ENCODE measurements around the gene CD22. TPM values are rescaled to one million over a fixed set of nuclear protein-coding genes. Genes with fewer than 3 reads are reported as not detected.
"Not testable (repeated sequence)": the region's sequence is repeated elsewhere in the genome, so short reads cannot be mapped to it uniquely, and the experiment has no call there.

The CD22 gene
- total RNA-seq, 1 donor from 2014 or later = 4.7 TPM

DNA sequence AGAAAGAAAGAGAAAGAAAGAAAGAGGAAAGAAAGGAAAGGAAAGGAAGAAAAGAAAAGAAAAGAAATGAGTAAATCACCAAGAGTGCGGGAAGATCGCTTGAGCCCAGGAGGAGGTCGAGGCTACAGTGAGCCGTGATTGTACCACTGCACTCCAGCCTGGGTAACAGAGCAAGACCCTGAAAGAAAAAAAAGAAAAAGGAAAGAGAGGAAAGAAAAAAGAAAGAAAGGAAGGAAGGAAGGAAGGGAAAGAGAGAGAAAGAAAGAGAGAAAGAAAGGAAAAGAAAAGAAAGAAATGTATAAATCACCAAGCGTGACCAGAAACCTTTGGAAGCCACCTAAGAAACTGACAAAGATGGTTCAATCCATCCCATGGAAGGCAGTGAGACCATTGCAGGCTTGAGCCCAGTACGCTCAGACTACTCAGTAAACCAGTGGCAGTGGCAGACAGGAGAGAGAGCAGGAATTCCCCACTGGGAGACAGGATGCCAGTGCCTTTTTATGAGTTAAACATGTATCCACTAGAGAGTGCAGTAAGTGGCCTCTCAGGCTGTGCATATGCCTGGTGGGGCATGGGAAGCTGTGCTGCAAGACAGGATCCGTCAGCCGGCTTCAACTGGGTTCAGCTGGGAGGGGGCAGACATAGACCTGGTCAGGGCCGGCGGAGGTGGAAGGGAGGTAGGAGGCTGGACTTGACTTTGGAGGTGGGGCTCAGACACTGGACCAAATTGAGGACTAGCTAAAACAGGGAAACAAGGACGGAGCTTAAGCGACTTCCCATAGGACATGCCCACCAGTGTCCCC, 46.7 kb downstream of the CD22 start:
- no peak overlapping the region for H3K27ac ChIP-seq (ENCODE audit: low read depth, low read length)
- H3K27me3 ChIP-seq (ENCODE audit: control insufficient read depth in 3 of 3, insufficient read depth in 3 of 3, low read length in 3 of 3) = peaks cover 2 to 8% (median 6%) of the 10 kb centered on the region in 3 donors
- H3K4me1 ChIP-seq (ENCODE audit: control insufficient read depth in 3 of 3, insufficient read depth in 3 of 3, low read length in 3 of 3) = peaks cover 0 to 3% (median 0%) of the 10 kb centered on the region in 3 donors
- H3K9me3 ChIP-seq (ENCODE audit: control insufficient read depth in 3 of 3, low read length in 3 of 3) = no peaks in the 10 kb centered on the region
- no peaks in the 10 kb centered on the region for H3K36me3 ChIP-seq (ENCODE audit: control insufficient read depth in 3 of 3, insufficient read depth in 3 of 3, low read length in 3 of 3)
- no peak overlapping the region for H3K4me3 ChIP-seq (ENCODE audit: low read length in 3 of 3)
- no peak overlapping the region for H3K9ac ChIP-seq (ENCODE audit: low read depth in 1 of 3, low read length in 3 of 3)

DNA sequence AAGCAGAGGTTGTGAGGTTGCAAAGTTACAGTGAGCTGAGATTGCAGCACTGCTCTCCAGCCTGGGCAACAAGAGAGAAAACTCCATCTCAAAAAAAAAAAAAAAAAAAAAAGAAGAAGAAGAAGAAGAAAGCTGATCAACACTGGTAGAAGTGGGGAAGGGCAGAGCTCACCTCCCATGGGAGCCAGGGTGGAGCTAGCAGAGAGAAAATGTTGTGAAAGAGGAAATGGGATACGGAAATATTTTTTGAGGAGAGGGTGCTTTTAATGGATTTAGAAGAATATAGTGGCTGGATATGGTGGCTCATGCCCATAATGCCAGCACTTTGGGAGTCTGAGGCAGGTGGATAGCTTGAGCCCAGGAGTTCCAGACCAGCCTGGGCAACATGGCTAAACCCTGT, 48.7 kb downstream of the CD22 start:
- no peaks in the 10 kb centered on the region for H3K9me3 ChIP-seq (ENCODE audit: control insufficient read depth in 3 of 3, low read length in 3 of 3)

DNA sequence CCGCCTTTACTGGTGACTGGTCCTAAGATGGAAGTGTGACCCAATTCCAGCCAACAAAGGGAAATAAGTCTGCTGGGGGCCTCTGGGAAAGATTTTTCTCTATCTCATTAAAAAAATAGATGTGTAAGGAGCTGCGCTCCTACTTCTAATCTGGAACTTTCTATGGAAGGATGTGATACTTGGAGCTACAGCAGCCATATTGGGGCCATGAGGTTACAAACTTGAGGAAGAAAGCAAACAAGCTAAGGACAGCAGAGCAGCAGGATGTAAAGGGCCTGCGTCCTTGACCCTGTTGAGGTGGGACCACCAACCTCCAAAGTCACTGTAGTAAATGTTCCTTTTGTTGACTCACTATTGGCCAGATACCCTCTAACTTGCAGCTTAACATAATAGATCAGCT, 49.4 kb downstream of the CD22 start:
- H3K4me3 ChIP-seq (ENCODE audit: low read length in 3 of 3) = no peak overlapping the region
- H3K36me3 ChIP-seq (ENCODE audit: control insufficient read depth in 3 of 3, insufficient read depth in 3 of 3, low read length in 3 of 3) = no peaks in the 10 kb centered on the region
- H3K9me3 ChIP-seq (ENCODE audit: control insufficient read depth in 3 of 3, low read length in 3 of 3) = no peaks in the 10 kb centered on the region
- no peak overlapping the region for H3K27ac ChIP-seq (ENCODE audit: low read depth, low read length)
- no peak overlapping the region for H3K9ac ChIP-seq (ENCODE audit: low read depth in 1 of 3, low read length in 3 of 3)
- H3K4me1 ChIP-seq (ENCODE audit: control insufficient read depth in 3 of 3, insufficient read depth in 3 of 3, low read length in 3 of 3) = peaks cover 0 to 3% (median 0%) of the 10 kb centered on the region in 3 donors
- peaks cover 4 to 11% (median 7%) of the 10 kb centered on the region in 3 donors for H3K27me3 ChIP-seq (ENCODE audit: control insufficient read depth in 3 of 3, insufficient read depth in 3 of 3, low read length in 3 of 3)

More for the DNA sequence above, 48.7 kb downstream of the CD22 start:
- Histone ChIP-seq H3K36me3 (ENCODE audit: control insufficient read depth in 3 of 3, insufficient read depth in 3 of 3, low read length in 3 of 3) (no peaks in the 10 kb centered on the region), H3K4me3 (ENCODE audit: low read length in 3 of 3) (no peak overlapping the region), H3K4me1 (ENCODE audit: control insufficient read depth in 3 of 3, insufficient read depth in 3 of 3, low read length in 3 of 3) (peaks cover 0 to 3% (median 0%) of the 10 kb centered on the region in 3 donors), H3K27me3 (ENCODE audit: control insufficient read depth in 3 of 3, insufficient read depth in 3 of 3, low read length in 3 of 3) (peaks cover 6 to 8% (median 7%) of the 10 kb centered on the region in 3 donors), H3K9ac (ENCODE audit: low read depth in 1 of 3, low read length in 3 of 3) (no peak overlapping the region), H3K27ac (ENCODE audit: low read depth, low read length) (peak overlapping the region; percentile 19)

DNA sequence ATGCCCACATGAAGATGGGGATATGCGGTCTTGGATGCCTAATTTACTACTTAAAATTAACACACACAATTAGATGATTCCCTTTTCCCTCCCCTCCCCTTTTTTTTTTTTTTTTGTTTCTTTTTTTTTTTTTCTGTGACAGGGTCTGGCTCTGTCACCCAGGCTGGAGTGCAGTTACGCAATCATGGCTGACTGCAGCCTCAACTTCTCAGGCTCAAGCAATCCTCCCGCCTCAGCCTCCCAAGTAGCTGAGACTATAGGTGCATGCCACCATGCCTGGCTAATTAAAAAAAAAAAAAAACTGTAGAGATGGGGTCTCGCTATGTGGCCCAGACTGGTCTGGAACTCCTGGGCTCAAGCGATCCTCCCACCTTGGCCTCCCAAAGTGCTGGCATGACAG, 50.6 kb downstream of the CD22 start:
- H3K36me3 ChIP-seq (ENCODE audit: control insufficient read depth in 3 of 3, insufficient read depth in 3 of 3, low read length in 3 of 3) = not testable (repeated sequence)

DNA sequence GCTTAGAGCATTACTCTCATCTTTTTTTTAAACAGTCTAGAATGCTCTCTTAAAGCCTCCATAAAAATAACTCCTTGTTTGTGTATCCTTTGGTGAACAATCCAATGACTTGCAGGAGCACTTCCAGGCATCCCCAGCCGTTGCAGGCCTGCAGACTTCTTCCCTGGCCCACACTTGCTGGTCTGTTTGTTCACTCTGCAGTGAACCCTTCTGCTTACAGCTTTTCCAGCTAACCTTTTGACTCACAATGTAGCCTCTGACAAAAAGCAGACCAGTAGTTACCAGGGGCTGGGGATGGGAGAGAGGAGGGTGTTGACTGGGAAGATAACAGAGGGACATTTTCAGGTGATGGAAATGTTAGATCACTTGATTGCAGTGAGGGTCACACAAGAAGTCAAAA, 51.0 kb downstream of the CD22 start:
- Histone ChIP-seq H3K9me3 (ENCODE audit: control insufficient read depth in 3 of 3, low read length in 3 of 3) (no peaks in the 10 kb centered on the region), H3K9ac (ENCODE audit: low read depth in 1 of 3, low read length in 3 of 3) (no peak overlapping the region), H3K4me1 (ENCODE audit: control insufficient read depth in 3 of 3, insufficient read depth in 3 of 3, low read length in 3 of 3) (peaks cover 0 to 3% (median 0%) of the 10 kb centered on the region in 3 donors), H3K27me3 (ENCODE audit: control insufficient read depth in 3 of 3, insufficient read depth in 3 of 3, low read length in 3 of 3) (peaks cover 0 to 11% (median 7%) of the 10 kb centered on the region in 3 donors), H3K36me3 (ENCODE audit: control insufficient read depth in 3 of 3, insufficient read depth in 3 of 3, low read length in 3 of 3) (no peaks in the 10 kb centered on the region), H3K27ac (ENCODE audit: low read depth, low read length) (peak overlapping the region; percentile 5), H3K4me3 (ENCODE audit: low read length in 3 of 3) (no peak overlapping the region)

More for the DNA sequence above, 50.6 kb downstream of the CD22 start:
- not testable (repeated sequence) for H3K9me3 ChIP-seq (ENCODE audit: control insufficient read depth in 3 of 3, low read length in 3 of 3); H3K9ac ChIP-seq (ENCODE audit: low read depth in 1 of 3, low read length in 3 of 3); H3K4me1 ChIP-seq (ENCODE audit: control insufficient read depth in 3 of 3, insufficient read depth in 3 of 3, low read length in 3 of 3); H3K27ac ChIP-seq (ENCODE audit: low read depth, low read length); H3K4me3 ChIP-seq (ENCODE audit: low read length in 3 of 3)
- H3K27me3 ChIP-seq (ENCODE audit: control insufficient read depth in 3 of 3, insufficient read depth in 3 of 3, low read length in 3 of 3) = peaks cover under 1 to 11% (median 7%) of the 10 kb centered on the region in 3 donors

DNA sequence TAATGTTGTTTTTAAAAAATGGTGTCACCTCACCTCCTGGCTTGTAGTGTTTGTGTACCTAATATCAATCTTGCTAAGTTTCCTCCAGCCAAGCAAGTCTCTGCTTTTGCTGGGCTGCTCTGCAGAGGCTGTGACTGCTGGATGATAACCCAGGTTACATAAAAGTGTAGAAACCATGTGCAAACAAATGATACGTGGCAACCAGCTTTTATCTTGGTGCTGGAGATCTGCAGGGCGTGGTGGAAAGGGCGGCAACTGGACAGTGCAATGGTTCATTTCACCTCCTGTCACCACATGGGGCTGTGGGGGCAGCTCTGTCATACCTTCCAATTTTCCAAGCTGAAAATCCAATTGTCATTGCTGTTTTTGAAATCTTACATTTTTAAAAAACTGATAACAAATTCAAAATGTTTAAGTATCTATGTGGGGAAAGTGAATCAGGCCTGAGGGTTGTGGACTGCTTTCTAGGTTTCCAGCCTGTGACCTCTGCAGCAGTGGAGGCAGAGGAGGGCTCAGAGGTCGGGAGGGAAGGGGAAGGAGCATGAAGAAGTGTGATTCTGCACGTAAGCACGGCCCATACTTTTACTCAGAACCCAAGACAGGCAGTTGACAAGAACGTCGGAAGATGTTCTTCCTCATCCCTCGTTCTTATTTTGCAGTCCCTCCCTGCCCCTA, 51.6 kb downstream of the CD22 start:
- no peaks in the 10 kb centered on the region for H3K36me3 ChIP-seq (ENCODE audit: control insufficient read depth in 3 of 3, insufficient read depth in 3 of 3, low read length in 3 of 3)

DNA sequence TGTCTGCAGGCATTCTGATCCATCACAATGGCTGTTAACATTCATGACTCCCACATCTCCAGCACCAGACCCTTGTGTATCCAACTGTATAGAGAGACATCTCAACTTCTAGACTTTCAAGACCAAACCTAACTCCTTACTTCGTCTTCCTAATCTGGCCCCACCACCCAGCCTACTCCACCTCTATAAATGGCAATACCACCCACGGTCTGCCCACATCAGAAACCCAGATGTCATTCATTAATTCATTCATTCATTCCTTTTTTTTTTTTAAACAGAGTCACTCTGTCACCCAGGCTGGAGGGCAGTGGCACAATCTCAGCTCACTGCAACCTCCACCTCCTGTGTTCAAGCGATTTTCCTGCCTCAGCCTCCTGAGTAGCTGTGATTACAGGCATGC, 52.3 kb downstream of the CD22 start:
- no peaks in the 10 kb centered on the region for H3K36me3 ChIP-seq (ENCODE audit: control insufficient read depth in 3 of 3, insufficient read depth in 3 of 3, low read length in 3 of 3)
- H3K27me3 ChIP-seq (ENCODE audit: control insufficient read depth in 3 of 3, insufficient read depth in 3 of 3, low read length in 3 of 3) = peaks cover 0 to 5% (median 5%) of the 10 kb centered on the region in 3 donors

More for the DNA sequence above, 51.6 kb downstream of the CD22 start:
- Histone ChIP-seq H3K4me1 (ENCODE audit: control insufficient read depth in 3 of 3, insufficient read depth in 3 of 3, low read length in 3 of 3) (peaks cover 0 to 3% (median 0%) of the 10 kb centered on the region in 3 donors), H3K9me3 (ENCODE audit: control insufficient read depth in 3 of 3, low read length in 3 of 3) (no peaks in the 10 kb centered on the region), H3K9ac (ENCODE audit: low read depth in 1 of 3, low read length in 3 of 3) (no peak overlapping the region), H3K27me3 (ENCODE audit: control insufficient read depth in 3 of 3, insufficient read depth in 3 of 3, low read length in 3 of 3) (peaks cover 0 to 11% (median 7%) of the 10 kb centered on the region in 3 donors), H3K27ac (ENCODE audit: low read depth, low read length) (peak overlapping the region; percentile 5), H3K4me3 (ENCODE audit: low read length in 3 of 3) (no peak overlapping the region)

DNA sequence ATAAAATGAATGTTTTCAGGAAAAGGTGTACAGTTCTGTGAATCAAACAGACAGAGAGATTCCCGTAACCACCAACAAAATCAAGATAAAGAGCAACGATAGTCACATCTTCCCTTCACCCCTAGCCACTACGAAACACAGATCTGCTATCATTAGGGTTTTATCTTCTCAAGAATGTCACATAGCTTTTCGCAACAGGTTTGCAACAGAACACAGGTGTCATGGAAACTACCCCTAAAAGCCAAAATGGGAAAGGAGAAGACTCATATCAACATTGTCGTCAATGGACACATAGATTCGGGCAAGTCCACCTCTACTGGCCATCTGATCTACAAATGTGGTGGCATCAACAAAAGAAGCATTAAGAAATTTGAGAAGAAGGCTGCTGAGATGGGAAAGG, 52.9 kb downstream of the CD22 start:
- Histone ChIP-seq H3K27me3 (ENCODE audit: control insufficient read depth in 3 of 3, insufficient read depth in 3 of 3, low read length in 3 of 3) (peaks cover 0 to 5% (median 3%) of the 10 kb centered on the region in 3 donors), H3K4me1 (ENCODE audit: control insufficient read depth in 3 of 3, insufficient read depth in 3 of 3, low read length in 3 of 3) (peaks cover 0 to 3% (median 0%) of the 10 kb centered on the region in 3 donors), H3K36me3 (ENCODE audit: control insufficient read depth in 3 of 3, insufficient read depth in 3 of 3, low read length in 3 of 3) (no peaks in the 10 kb centered on the region), H3K27ac (ENCODE audit: low read depth, low read length) (no peak overlapping the region), H3K9ac (ENCODE audit: low read depth in 1 of 3, low read length in 3 of 3) (no peak overlapping the region), H3K4me3 (ENCODE audit: low read length in 3 of 3) (no peak overlapping the region), H3K9me3 (ENCODE audit: control insufficient read depth in 3 of 3, low read length in 3 of 3) (no peaks in the 10 kb centered on the region)

More for the DNA sequence above, 52.3 kb downstream of the CD22 start:
- no peaks in the 10 kb centered on the region for H3K9me3 ChIP-seq (ENCODE audit: control insufficient read depth in 3 of 3, low read length in 3 of 3)
- H3K4me1 ChIP-seq (ENCODE audit: control insufficient read depth in 3 of 3, insufficient read depth in 3 of 3, low read length in 3 of 3) = peaks cover 0 to 3% (median 0%) of the 10 kb centered on the region in 3 donors
- H3K4me3 ChIP-seq (ENCODE audit: low read length in 3 of 3) = no peak overlapping the region
- no peak overlapping the region for H3K9ac ChIP-seq (ENCODE audit: low read depth in 1 of 3, low read length in 3 of 3)
- peak overlapping the region; percentile 36 for H3K27ac ChIP-seq (ENCODE audit: low read depth, low read length)

DNA sequence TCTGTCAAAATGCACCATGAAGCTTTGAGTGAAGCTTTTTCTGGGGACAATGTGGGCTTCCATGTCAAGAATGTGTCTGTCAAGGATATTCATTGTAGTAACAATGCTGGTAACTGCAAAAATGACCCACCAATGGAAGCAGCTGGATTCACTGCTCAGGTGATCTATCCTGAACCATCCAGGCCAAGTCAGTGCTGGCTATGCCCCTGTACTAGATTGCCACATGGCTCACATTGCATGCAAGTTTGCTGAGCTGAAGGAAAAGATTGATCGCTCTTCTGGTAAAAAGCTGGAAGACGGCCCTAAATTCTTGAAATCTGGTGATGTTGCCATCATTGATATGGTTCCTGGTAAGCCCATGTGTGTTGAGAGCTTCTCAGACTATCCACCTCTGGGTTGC, 54.5 kb downstream of the CD22 start:
- Histone ChIP-seq H3K9me3 (ENCODE audit: control insufficient read depth in 3 of 3, low read length in 3 of 3) (no peaks in the 10 kb centered on the region), H3K36me3 (ENCODE audit: control insufficient read depth in 3 of 3, insufficient read depth in 3 of 3, low read length in 3 of 3) (no peaks in the 10 kb centered on the region), H3K27ac (ENCODE audit: low read depth, low read length) (no peak overlapping the region), H3K4me1 (ENCODE audit: control insufficient read depth in 3 of 3, insufficient read depth in 3 of 3, low read length in 3 of 3) (peaks cover 0 to 3% (median 0%) of the 10 kb centered on the region in 3 donors), H3K4me3 (ENCODE audit: low read length in 3 of 3) (no peak overlapping the region), H3K9ac (ENCODE audit: low read depth in 1 of 3, low read length in 3 of 3) (no peak overlapping the region), H3K27me3 (ENCODE audit: control insufficient read depth in 3 of 3, insufficient read depth in 3 of 3, low read length in 3 of 3) (peaks cover 0 to 5% (median 3%) of the 10 kb centered on the region in 3 donors)

Measured in skeletal muscle tissue (tissue), 4 donors.